ENCODE measurements around the gene ADCY3. TPM values are rescaled to one million over a fixed set of nuclear protein-coding genes. Genes with fewer than 3 reads are reported as not detected.

ADCY3 gene
- total and polyA plus RNA-seq, 2 experiments from 2014 or later, result 9.1 to 47.4 TPM

- Histone ChIP-seq H3K9me3 (ENCODE audit: low read depth) (no peaks in the 10 kb centered on the region), H3K79me2 (ENCODE audit: insufficient read depth) (no peaks in the 10 kb centered on the region), H3K9me2 (ENCODE audit: insufficient read depth) (no peaks in the 10 kb centered on the region), H3K27ac (no peak overlapping the region), H3K27me3 (replicated peaks; ENCODE audit: insufficient read depth) (no peaks in the 10 kb centered on the region), H3F3A (ENCODE audit: insufficient read depth) (no peaks in the 10 kb centered on the region), H2AFZ (no peak overlapping the region), H3K4me2 (ENCODE audit: unreplicated experiment) (no peak overlapping the region), H3K9ac (no peak overlapping the region), H3K4me1 (ENCODE audit: insufficient read depth) (no peaks in the 10 kb centered on the region), H3K4me3 (no peak overlapping the region), H4K20me1 (ENCODE audit: insufficient read depth) (no peaks in the 10 kb centered on the region), H3K36me3 (ENCODE audit: low read depth) (no peaks in the 10 kb centered on the region)
- peak; percentile 42 for DNase-seq
- WGBS, 2 experiments (ENCODE audit: low coverage in 1 of 2, low lambda C conversion rate in 2 of 2, missing lambda C conversion rate in 2 of 2), result 91 to 100% methylated on average over 2 of the region's 2 CpGs
- in situ Hi-C loops (cut with MboI), result no loop called here
- TF ChIP-seq EZH2phosphoT487 (IDR thresholded peaks at IDR 0.05; ENCODE audit: insufficient read depth, low read depth) (no peak), EZH2 (IDR thresholded peaks at IDR 0.05; ENCODE audit: insufficient read depth, poor library complexity, severe bottlenecking) (no peak)
Measured at GRCh38 chr2:24892928-24893327, 27.1 kb downstream of the ADCY3 start.

GRCh38 chr2:24891201-24891600, 28.8 kb downstream of the ADCY3 start:
- Histone ChIP-seq H3K27me3 (replicated peaks; ENCODE audit: insufficient read depth) (no peaks in the 10 kb centered on the region), H3F3A (ENCODE audit: insufficient read depth) (no peaks in the 10 kb centered on the region), H3K4me1 (ENCODE audit: insufficient read depth) (no peaks in the 10 kb centered on the region), H4K20me1 (ENCODE audit: insufficient read depth) (no peaks in the 10 kb centered on the region), H3K9me2 (ENCODE audit: insufficient read depth) (no peaks in the 10 kb centered on the region), H3K9ac (no peak overlapping the region), H3K36me3 (ENCODE audit: low read depth) (no peaks in the 10 kb centered on the region), H3K9me3 (ENCODE audit: low read depth) (no peaks in the 10 kb centered on the region), H3K4me2 (ENCODE audit: unreplicated experiment) (no peak overlapping the region), H3K79me2 (ENCODE audit: insufficient read depth) (no peaks in the 10 kb centered on the region), H3K27ac (no peak overlapping the region), H2AFZ (no peak overlapping the region), H3K4me3 (no peak overlapping the region)
- no peak for DNase-seq
- 90 to 93% methylated on average over 2 of the region's 2 CpGs for WGBS, 2 experiments (ENCODE audit: low coverage in 1 of 2, low lambda C conversion rate in 2 of 2, missing lambda C conversion rate in 2 of 2)
- TF ChIP-seq EZH2phosphoT487 (IDR thresholded peaks at IDR 0.05; ENCODE audit: insufficient read depth, low read depth), result no peak
- no peak for TF ChIP-seq EZH2 (IDR thresholded peaks at IDR 0.05; ENCODE audit: insufficient read depth, poor library complexity, severe bottlenecking)
- in situ Hi-C loops (cut with MboI), result no loop called here

GRCh38 chr2:24889221-24889620, 30.8 kb downstream of the ADCY3 start:
- no peak overlapping the region for H3K9ac ChIP-seq
- in situ Hi-C loops (cut with MboI), result no loop called here
- no peaks in the 10 kb centered on the region for H4K20me1 ChIP-seq (ENCODE audit: insufficient read depth)
- 80 to 83% methylated on average over 5 of the region's 5 CpGs for WGBS, 2 experiments (ENCODE audit: low coverage in 1 of 2, low lambda C conversion rate in 2 of 2, missing lambda C conversion rate in 2 of 2)
- H3K36me3 ChIP-seq (ENCODE audit: low read depth), result no peaks in the 10 kb centered on the region
- no peaks in the 10 kb centered on the region for H3K79me2 ChIP-seq (ENCODE audit: insufficient read depth)
- no peaks in the 10 kb centered on the region for H3K27me3 ChIP-seq (replicated peaks; ENCODE audit: insufficient read depth)
- no peaks in the 10 kb centered on the region for H3F3A ChIP-seq (ENCODE audit: insufficient read depth)
- TF ChIP-seq EZH2phosphoT487 (IDR thresholded peaks at IDR 0.05; ENCODE audit: insufficient read depth, low read depth) (no peak), EZH2 (IDR thresholded peaks at IDR 0.05; ENCODE audit: insufficient read depth, poor library complexity, severe bottlenecking) (no peak)
- H2AFZ ChIP-seq, result no peak overlapping the region
- no peak overlapping the region for H3K27ac ChIP-seq
- H3K4me2 ChIP-seq (ENCODE audit: unreplicated experiment), result no peak overlapping the region
- no peak for DNase-seq
- H3K4me1 ChIP-seq (ENCODE audit: insufficient read depth), result no peaks in the 10 kb centered on the region
- no peaks in the 10 kb centered on the region for H3K9me3 ChIP-seq (ENCODE audit: low read depth)
- no peaks in the 10 kb centered on the region for H3K9me2 ChIP-seq (ENCODE audit: insufficient read depth)
- H3K4me3 ChIP-seq, result no peak overlapping the region

GRCh38 chr2:24888177-24888576, 31.9 kb downstream of the ADCY3 start:
- Histone ChIP-seq H3K27ac (no peak overlapping the region), H3K79me2 (ENCODE audit: insufficient read depth) (no peaks in the 10 kb centered on the region), H3K4me2 (ENCODE audit: unreplicated experiment) (no peak overlapping the region), H3K9me3 (ENCODE audit: low read depth) (no peaks in the 10 kb centered on the region), H3K4me1 (ENCODE audit: insufficient read depth) (peaks cover 7% of the 10 kb centered on the region), H3K4me3 (no peak overlapping the region), H3K9me2 (ENCODE audit: insufficient read depth) (no peaks in the 10 kb centered on the region), H3F3A (ENCODE audit: insufficient read depth) (no peaks in the 10 kb centered on the region), H3K27me3 (replicated peaks; ENCODE audit: insufficient read depth) (no peaks in the 10 kb centered on the region), H2AFZ (no peak overlapping the region), H3K36me3 (ENCODE audit: low read depth) (no peaks in the 10 kb centered on the region), H3K9ac (no peak overlapping the region), H4K20me1 (ENCODE audit: insufficient read depth) (no peaks in the 10 kb centered on the region)
- WGBS, 2 experiments (ENCODE audit: low coverage in 1 of 2, low lambda C conversion rate in 2 of 2, missing lambda C conversion rate in 2 of 2), result 99% methylated on average over 6 of the region's 6 CpGs
- TF ChIP-seq EZH2phosphoT487 (IDR thresholded peaks at IDR 0.05; ENCODE audit: insufficient read depth, low read depth) (no peak), EZH2 (IDR thresholded peaks at IDR 0.05; ENCODE audit: insufficient read depth, poor library complexity, severe bottlenecking) (no peak)
- in situ Hi-C loops (cut with MboI), result no loop called here
- no peak for DNase-seq

- H3K4me1 ChIP-seq (ENCODE audit: insufficient read depth), result peaks cover 7% of the 10 kb centered on the region
- no peak overlapping the region for H3K4me3 ChIP-seq
- 94% methylated on average over 14 to 20 of the region's 20 CpGs for WGBS, 2 experiments (ENCODE audit: low coverage in 1 of 2, low lambda C conversion rate in 2 of 2, missing lambda C conversion rate in 2 of 2)
- H2AFZ ChIP-seq, result no peak overlapping the region
- TF ChIP-seq EZH2phosphoT487 (IDR thresholded peaks at IDR 0.05; ENCODE audit: insufficient read depth, low read depth) (no peak), EZH2 (IDR thresholded peaks at IDR 0.05; ENCODE audit: insufficient read depth, poor library complexity, severe bottlenecking) (no peak)
- no peaks in the 10 kb centered on the region for H3K36me3 ChIP-seq (ENCODE audit: low read depth)
- no peaks in the 10 kb centered on the region for H3K79me2 ChIP-seq (ENCODE audit: insufficient read depth)
- 0 out of 2 replicates have a peak, but pooled peaks cover 3% of the 10 kb centered on the region for H3F3A ChIP-seq (ENCODE audit: insufficient read depth)
- H4K20me1 ChIP-seq (ENCODE audit: insufficient read depth), result no peaks in the 10 kb centered on the region
- no peak for DNase-seq
- H3K9ac ChIP-seq, result no peak overlapping the region
- no peaks in the 10 kb centered on the region for H3K9me2 ChIP-seq (ENCODE audit: insufficient read depth)
- H3K9me3 ChIP-seq (ENCODE audit: low read depth), result no peaks in the 10 kb centered on the region
- in situ Hi-C loops (cut with MboI), result no loop called here
- no peak overlapping the region for H3K27ac ChIP-seq
- no peak overlapping the region for H3K4me2 ChIP-seq (ENCODE audit: unreplicated experiment)
- H3K27me3 ChIP-seq (replicated peaks; ENCODE audit: insufficient read depth), result no peaks in the 10 kb centered on the region
Measured at GRCh38 chr2:24887307-24887874, 32.6 kb downstream of the ADCY3 start.

Measured in GM23248 (cell line).